ENCODE measurements around the gene VSTM1. TPM values are rescaled to one million over a fixed set of nuclear protein-coding genes. Genes with fewer than 3 reads are reported as not detected.

The VSTM1 gene
- total and polyA plus RNA-seq, 2 of the 4 experiments (the other 2 are of a cell fraction) = not detected

DNA sequence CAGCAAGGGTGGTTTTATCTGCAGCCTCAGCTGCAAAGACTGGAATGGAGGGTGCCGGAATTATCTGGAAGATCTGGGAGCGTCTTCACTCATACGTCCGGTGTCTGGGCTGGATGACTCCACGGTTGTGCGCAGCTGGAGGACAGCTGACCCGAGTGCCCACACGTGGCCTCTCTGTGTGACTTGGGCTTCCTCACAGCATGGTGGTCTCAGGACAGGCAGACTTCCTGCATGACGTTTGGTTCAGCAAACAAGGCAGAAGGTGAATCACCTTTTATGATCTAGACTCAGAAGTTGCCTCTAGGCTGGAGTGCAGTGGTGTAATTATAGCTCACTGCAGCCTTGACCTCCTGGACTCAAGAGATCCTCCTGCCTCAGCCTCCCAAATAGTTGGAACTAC is 39.0 kb downstream of the VSTM1 start:
- Histone ChIP-seq H4K91ac (ENCODE audit: insufficient read depth, low read depth, low read length) (no peak overlapping the region), H3K18ac (ENCODE audit: low read depth, low read length) (no peak overlapping the region), H2BK15ac (ENCODE audit: low read depth, low read length) (no peak overlapping the region), H2BK20ac (ENCODE audit: low read depth, low read length) (no peak overlapping the region), H3K36me3 (ENCODE audit: control insufficient read depth, insufficient read depth, low read length) (no peaks in the 10 kb centered on the region), H2AFZ (replicated peaks; ENCODE audit: low read length, poor library complexity) (no peak overlapping the region), H3K9me1 (ENCODE audit: insufficient read depth, low read length) (no peaks in the 10 kb centered on the region), H3K56ac (ENCODE audit: extremely low read depth, insufficient read depth, low read length) (no peak overlapping the region), H3K79me1 (ENCODE audit: low read depth in 1 of 2, low read length in 2 of 2) (no peaks in the 10 kb centered on the region), H3K9me3 (ENCODE audit: control insufficient read depth, insufficient read depth, low read length) (no peaks in the 10 kb centered on the region), H3K4me2 (ENCODE audit: low read depth, low read length) (no peak overlapping the region), H3K4ac (ENCODE audit: low read depth, low read length) (no peak overlapping the region), H3K4me1 (ENCODE audit: control insufficient read depth, insufficient read depth, low read length) (no peaks in the 10 kb centered on the region), H3K4me3 (ENCODE audit: insufficient read depth, low read depth, low read length) (no peak overlapping the region), H2AK9ac (replicated peaks; ENCODE audit: low read depth, low read length, poor library complexity) (no peak overlapping the region), H4K8ac (ENCODE audit: low read depth in 2 of 2, low read length in 2 of 2) (no peak overlapping the region), H3K23ac (ENCODE audit: low read depth, low read length) (no peak overlapping the region), H4K20me1 (ENCODE audit: insufficient read depth, low read length) (no peaks in the 10 kb centered on the region; the same call in 1 of the 2 replicates), H3K27me3 (ENCODE audit: control insufficient read depth, insufficient read depth, low read length) (no peaks in the 10 kb centered on the region), H3K27ac (ENCODE audit: insufficient read depth, low read length) (no peak overlapping the region), H4K5ac (ENCODE audit: low read depth, low read length) (no peak overlapping the region), H2BK5ac (ENCODE audit: low read depth, low read length, poor library complexity, severe bottlenecking) (no peak overlapping the region), H2BK120ac (ENCODE audit: low read depth, low read length) (no peak overlapping the region), H2AK5ac (ENCODE audit: low read depth, low read length) (no peak overlapping the region), H3K9ac (ENCODE audit: low read depth, low read length) (no peak overlapping the region), H3K14ac (replicated peaks; ENCODE audit: low read depth, low read length) (no peak overlapping the region)
- TF ChIP-seq RAD21 (IDR thresholded peaks at IDR 0.05; ENCODE audit: low read length) = no peak
- TF ChIP-seq, protein P1, sequence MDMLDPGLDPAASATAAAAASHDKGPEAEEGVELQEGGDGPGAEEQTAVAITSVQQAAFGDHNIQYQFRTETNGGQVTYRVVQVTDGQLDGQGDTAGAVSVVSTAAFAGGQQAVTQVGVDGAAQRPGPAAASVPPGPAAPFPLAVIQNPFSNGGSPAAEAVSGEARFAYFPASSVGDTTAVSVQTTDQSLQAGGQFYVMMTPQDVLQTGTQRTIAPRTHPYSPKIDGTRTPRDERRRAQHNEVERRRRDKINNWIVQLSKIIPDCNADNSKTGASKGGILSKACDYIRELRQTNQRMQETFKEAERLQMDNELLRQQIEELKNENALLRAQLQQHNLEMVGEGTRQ (IDR thresholded peaks at IDR 0.05; ENCODE audit: low read depth, low read length) = no peak
- no peak for TF ChIP-seq RCOR1 (IDR thresholded peaks at IDR 0.05; ENCODE audit: insufficient replicate concordance, low read length)
- no peak for TF ChIP-seq MAZ (IDR thresholded peaks at IDR 0.05; ENCODE audit: borderline replicate concordance, low read depth, low read length)
- TF ChIP-seq, protein P2, sequence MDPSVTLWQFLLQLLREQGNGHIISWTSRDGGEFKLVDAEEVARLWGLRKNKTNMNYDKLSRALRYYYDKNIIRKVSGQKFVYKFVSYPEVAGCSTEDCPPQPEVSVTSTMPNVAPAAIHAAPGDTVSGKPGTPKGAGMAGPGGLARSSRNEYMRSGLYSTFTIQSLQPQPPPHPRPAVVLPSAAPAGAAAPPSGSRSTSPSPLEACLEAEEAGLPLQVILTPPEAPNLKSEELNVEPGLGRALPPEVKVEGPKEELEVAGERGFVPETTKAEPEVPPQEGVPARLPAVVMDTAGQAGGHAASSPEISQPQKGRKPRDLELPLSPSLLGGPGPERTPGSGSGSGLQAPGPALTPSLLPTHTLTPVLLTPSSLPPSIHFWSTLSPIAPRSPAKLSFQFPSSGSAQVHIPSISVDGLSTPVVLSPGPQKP (IDR thresholded peaks at IDR 0.05; ENCODE audit: borderline replicate concordance, low read depth, low read length) = no peak
- TF ChIP-seq CHD1 (IDR thresholded peaks at IDR 0.05; ENCODE audit: low read depth, low read length) = no peak
- no peak for TF ChIP-seq MAFK (IDR thresholded peaks at IDR 0.05; ENCODE audit: low read depth, low read length)
- no peak for TF ChIP-seq RFX5 (IDR thresholded peaks at IDR 0.05; ENCODE audit: low read depth, low read length)
- TF ChIP-seq MXI1 (IDR thresholded peaks at IDR 0.05; ENCODE audit: borderline replicate concordance, low read depth, low read length) = no peak
- no peak for TF ChIP-seq NFE2L2 (IDR thresholded peaks at IDR 0.05; ENCODE audit: low read depth, low read length)
- TF ChIP-seq CEBPB (IDR thresholded peaks at IDR 0.05; ENCODE audit: low read depth, low read length) = no peak
- TF ChIP-seq BHLHE40 (IDR thresholded peaks at IDR 0.05; ENCODE audit: low read depth, low read length) = no peak
- TF ChIP-seq POLR2A (IDR thresholded peaks at IDR 0.05; ENCODE audit: low read depth, low read length) = no peak
- TF ChIP-seq, protein P3, sequence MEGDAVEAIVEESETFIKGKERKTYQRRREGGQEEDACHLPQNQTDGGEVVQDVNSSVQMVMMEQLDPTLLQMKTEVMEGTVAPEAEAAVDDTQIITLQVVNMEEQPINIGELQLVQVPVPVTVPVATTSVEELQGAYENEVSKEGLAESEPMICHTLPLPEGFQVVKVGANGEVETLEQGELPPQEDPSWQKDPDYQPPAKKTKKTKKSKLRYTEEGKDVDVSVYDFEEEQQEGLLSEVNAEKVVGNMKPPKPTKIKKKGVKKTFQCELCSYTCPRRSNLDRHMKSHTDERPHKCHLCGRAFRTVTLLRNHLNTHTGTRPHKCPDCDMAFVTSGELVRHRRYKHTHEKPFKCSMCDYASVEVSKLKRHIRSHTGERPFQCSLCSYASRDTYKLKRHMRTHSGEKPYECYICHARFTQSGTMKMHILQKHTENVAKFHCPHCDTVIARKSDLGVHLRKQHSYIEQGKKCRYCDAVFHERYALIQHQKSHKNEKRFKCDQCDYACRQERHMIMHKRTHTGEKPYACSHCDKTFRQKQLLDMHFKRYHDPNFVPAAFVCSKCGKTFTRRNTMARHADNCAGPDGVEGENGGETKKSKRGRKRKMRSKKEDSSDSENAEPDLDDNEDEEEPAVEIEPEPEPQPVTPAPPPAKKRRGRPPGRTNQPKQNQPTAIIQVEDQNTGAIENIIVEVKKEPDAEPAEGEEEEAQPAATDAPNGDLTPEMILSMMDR (conservative IDR thresholded peaks at IDR 0.05; ENCODE audit: low read depth, low read length) = no peak
- no peak for ATAC-seq (ENCODE audit: low read depth)
- ChIA-PET POLR2A (ENCODE audit: unreplicated experiment) (no interaction called here), CTCF (interaction anchor here (0.7 to 3.3 kb wide), 8 partner anchors 11 to 215 kb away, joined by 4 to 13 read pairs (median 6); partner anchors contain the start of gene PRKCG)
- no TSS peak for BruUV-seq (replicated peaks)
- no peak for DNase-seq
- in situ Hi-C loops (cut with MboI; ENCODE audit: low sequenced_read_pairs) = loop anchor here (10.0 kb wide), 1 partner anchor 140 kb away; the partner anchor contains the start of gene PRKCG
- 62% methylated on average over 7 of the region's 9 CpGs; no CpG with 5 or more reads in 1 of the 2 experiments for WGBS, 2 experiments (ENCODE audit: extremely low coverage in 2 of 2, insufficient read length in 1 of 2)
- dilution Hi-C loops (cut with HindIII; ENCODE audit: low sequenced_read_pairs, unreplicated experiment) = no loop called here
- intact Hi-C loops (cut with micrococcal nuclease) = loop anchor here (1.0 to 10.0 kb wide), 4 partner anchors 118 to 830 kb away; partner anchors contain the start of gene ZNF665
